ENCODE measurements around the gene FAP.

The FAP gene

DNA sequence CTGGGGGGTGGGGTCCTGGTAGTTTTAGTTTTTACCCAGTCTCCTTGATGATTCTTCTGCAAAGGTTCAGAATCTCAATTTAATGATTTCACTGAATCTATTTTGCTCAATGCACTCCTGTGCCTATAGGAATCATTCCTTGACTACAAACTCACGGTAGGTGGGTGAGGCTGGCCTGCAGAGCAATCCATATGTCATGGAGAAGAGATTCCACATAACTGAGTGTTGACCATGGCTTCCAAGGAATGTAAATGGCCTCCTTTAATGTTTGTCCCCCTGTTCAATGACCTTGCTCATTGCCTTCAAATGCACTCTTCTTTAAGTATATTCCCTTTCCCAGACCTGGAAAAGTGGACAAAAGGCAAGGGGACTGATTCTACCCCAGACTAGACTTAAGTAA, 12.5 kb downstream of the FAP start:
- peaks cover 2% of the 10 kb centered on the region for H3K9me3 Mint-ChIP-seq
- no peak overlapping the region for H3K4me3 Mint-ChIP-seq

DNA sequence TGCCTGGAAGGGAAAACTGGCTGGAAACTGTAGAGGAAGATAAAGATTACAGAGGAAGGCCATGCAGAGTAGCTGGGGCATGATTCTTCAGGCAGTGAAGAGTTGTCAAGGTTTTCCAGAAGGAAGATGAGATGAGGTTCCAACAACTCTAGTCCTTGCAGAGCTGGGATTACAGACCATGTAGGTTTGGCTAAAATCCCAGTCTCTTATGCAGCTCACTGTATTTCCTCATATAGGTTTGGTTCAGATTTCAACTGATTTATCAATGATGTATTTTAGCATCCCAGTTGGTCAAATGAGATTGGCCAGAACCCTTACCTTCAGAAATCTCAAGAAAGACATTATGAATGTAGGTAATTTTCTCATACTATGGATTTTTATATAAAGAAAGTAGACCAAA, 16.4 kb downstream of the FAP start:
- H3K36me3 Mint-ChIP-seq (ENCODE audit: low read depth), result peaks cover 19% of the 10 kb centered on the region
- H3K27me3 Mint-ChIP-seq (ENCODE audit: low read depth), result no peaks in the 10 kb centered on the region
- H3K4me1 Mint-ChIP-seq, result peaks cover 18% of the 10 kb centered on the region
- no peaks in the 10 kb centered on the region for H3K9me3 Mint-ChIP-seq
- H3K27ac Mint-ChIP-seq, result no peak overlapping the region
- no peak overlapping the region for H3K4me3 Mint-ChIP-seq
- TF ChIP-seq, protein P1, sequence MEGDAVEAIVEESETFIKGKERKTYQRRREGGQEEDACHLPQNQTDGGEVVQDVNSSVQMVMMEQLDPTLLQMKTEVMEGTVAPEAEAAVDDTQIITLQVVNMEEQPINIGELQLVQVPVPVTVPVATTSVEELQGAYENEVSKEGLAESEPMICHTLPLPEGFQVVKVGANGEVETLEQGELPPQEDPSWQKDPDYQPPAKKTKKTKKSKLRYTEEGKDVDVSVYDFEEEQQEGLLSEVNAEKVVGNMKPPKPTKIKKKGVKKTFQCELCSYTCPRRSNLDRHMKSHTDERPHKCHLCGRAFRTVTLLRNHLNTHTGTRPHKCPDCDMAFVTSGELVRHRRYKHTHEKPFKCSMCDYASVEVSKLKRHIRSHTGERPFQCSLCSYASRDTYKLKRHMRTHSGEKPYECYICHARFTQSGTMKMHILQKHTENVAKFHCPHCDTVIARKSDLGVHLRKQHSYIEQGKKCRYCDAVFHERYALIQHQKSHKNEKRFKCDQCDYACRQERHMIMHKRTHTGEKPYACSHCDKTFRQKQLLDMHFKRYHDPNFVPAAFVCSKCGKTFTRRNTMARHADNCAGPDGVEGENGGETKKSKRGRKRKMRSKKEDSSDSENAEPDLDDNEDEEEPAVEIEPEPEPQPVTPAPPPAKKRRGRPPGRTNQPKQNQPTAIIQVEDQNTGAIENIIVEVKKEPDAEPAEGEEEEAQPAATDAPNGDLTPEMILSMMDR (IDR thresholded peaks at IDR 0.05; ENCODE audit: unreplicated experiment in 3 of 3), result no peak

More for the DNA sequence above, 12.5 kb downstream of the FAP start:
- Mint-ChIP-seq H3K27me3 (ENCODE audit: low read depth) (no peaks in the 10 kb centered on the region), H3K27ac (no peak overlapping the region), H3K36me3 (ENCODE audit: low read depth) (peaks cover 25% of the 10 kb centered on the region), H3K4me1 (peaks cover 16% of the 10 kb centered on the region)
- TF ChIP-seq, protein P1 (IDR thresholded peaks at IDR 0.05; ENCODE audit: unreplicated experiment in 3 of 3), result no peak

DNA sequence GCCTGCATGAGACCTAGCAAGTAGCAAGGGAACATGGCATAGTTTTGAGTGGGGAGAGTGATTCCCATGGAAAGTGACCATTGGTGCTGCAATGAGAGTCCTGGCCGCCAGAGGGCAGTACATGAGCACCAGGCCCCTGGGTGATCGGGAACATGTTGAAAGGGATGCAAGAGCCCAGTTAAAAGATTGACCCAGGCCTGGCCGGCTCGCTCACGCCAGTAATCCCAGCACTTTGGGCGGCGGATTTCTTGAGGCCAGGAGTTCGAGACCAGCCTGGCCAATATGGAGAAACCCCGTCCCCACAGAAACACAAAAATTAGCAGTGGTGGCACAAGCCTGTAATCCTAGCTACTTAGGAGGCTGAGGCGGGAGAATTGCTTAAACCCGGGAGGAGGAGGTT, 22.2 kb downstream of the FAP start:
- Mint-ChIP-seq H3K4me1 (peaks cover 41% of the 10 kb centered on the region), H3K36me3 (ENCODE audit: low read depth) (peaks cover 30% of the 10 kb centered on the region), H3K27me3 (ENCODE audit: low read depth) (no peaks in the 10 kb centered on the region), H3K9me3 (no peaks in the 10 kb centered on the region), H3K27ac (peak overlapping the region in 2 of 3 experiments; percentile 81 to 84), H3K4me3 (no peak overlapping the region)
- TF ChIP-seq, protein P1 (IDR thresholded peaks at IDR 0.05; ENCODE audit: unreplicated experiment in 3 of 3), result peak; percentile 57 to 61 (median 60)

DNA sequence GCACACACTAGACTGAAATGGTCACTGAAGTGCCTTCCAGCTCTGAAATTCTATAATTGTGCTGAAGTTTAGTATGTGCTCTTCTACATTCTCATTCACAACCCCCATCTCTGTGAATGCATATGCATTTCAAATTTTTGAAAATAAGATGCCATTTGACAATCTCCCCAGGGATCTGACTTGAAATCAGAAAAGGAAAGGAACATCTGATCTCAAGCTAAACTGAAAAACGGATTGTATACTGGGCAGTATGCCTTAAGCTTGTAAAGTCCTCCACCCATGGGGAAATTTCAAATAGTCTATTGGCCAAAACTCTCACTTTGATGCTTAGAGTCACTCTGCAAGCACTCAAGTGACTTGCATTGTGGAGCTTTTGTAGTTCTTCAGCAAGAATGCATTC, 22.9 kb downstream of the FAP start:
- peaks cover 33% of the 10 kb centered on the region for H3K36me3 Mint-ChIP-seq (ENCODE audit: low read depth)
- peak overlapping the region in 2 of 3 experiments; percentile 81 to 84 for H3K27ac Mint-ChIP-seq
- peaks cover 41% of the 10 kb centered on the region for H3K4me1 Mint-ChIP-seq
- H3K4me3 Mint-ChIP-seq, result peak overlapping the region in 1 of 3 experiments; percentile 5
- H3K27me3 Mint-ChIP-seq (ENCODE audit: low read depth), result no peaks in the 10 kb centered on the region
- TF ChIP-seq, protein P1 (IDR thresholded peaks at IDR 0.05; ENCODE audit: unreplicated experiment in 3 of 3), result no peak
- H3K9me3 Mint-ChIP-seq, result no peaks in the 10 kb centered on the region

DNA sequence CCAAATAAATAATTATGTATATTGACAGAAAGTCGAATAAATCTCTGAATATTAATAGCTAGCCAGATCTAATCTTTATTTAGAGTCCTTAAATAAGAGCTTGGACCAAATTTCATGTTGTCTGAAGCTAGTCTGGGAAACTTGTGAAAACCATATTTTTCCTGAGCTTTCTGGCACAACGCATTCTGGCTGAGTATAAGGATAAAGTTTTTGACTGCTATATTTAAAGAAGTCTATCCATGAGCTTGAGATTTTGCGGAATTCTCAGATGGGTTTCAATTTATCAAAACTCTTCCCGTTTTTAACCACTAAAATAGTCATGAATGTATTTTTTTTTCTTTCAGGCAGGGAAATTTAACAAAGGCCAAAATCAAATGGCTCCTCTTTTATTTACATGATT, 23.8 kb downstream of the FAP start:
- Mint-ChIP-seq H3K9me3 (no peaks in the 10 kb centered on the region), H3K4me1 (peaks cover 41% of the 10 kb centered on the region), H3K36me3 (ENCODE audit: low read depth) (peaks cover 33% of the 10 kb centered on the region), H3K27me3 (ENCODE audit: low read depth) (no peaks in the 10 kb centered on the region), H3K4me3 (peak overlapping the region in 2 of 3 experiments; percentile 24 to 50), H3K27ac (peak overlapping the region in 2 of 3 experiments; percentile 80 to 84)
- TF ChIP-seq, protein P1 (IDR thresholded peaks at IDR 0.05; ENCODE audit: unreplicated experiment in 3 of 3), result no peak

DNA sequence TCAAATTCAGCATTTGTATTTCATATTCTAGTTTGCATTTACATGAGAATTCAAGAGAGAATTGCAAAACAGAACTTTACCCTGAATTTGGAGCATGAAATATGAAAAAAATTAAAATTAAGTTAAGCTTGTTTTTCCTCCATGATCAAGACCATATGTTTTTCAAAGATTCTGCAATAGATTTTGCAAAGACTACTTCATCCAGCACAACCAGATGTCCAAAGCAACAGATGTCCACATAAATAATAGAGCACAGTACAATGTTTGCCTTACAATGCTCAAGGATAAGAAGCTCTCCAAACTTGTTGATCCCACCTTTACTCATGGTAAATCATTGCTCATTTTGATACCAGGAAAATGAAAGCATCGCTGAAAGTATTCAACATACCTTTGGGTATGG, 25.6 kb downstream of the FAP start:
- no peaks in the 10 kb centered on the region for H3K9me3 Mint-ChIP-seq
- H3K27ac Mint-ChIP-seq, result peak overlapping the region in 1 of 3 experiments; percentile 52
- H3K4me3 Mint-ChIP-seq, result no peak overlapping the region
- TF ChIP-seq, protein P1 (IDR thresholded peaks at IDR 0.05; ENCODE audit: unreplicated experiment in 3 of 3), result no peak
- H3K36me3 Mint-ChIP-seq (ENCODE audit: low read depth), result peaks cover 30% of the 10 kb centered on the region
- peaks cover 37% of the 10 kb centered on the region for H3K4me1 Mint-ChIP-seq
- no peaks in the 10 kb centered on the region for H3K27me3 Mint-ChIP-seq (ENCODE audit: low read depth)

Measured in nephron (organoid).